Duodenal mucosa (tissue), 2 donors: ENCODE results near the gene PNLIP.

Experiments
- H3K27ac ChIP-seq: one replicate; pipeline ENCODE4 v1.7.0; 2013; ENCODE audit warnings: low read depth, low read length
- H3K27me3 ChIP-seq, 2 donors: one replicate each; pipeline ENCODE4 v1.7.0; 2013; ENCODE audit warnings: low read length in 2 of 2, control low read depth in 1 of 2; ENCODE audit not compliant: insufficient read depth in 2 of 2, control insufficient read depth in 1 of 2
- H3K36me3 ChIP-seq, 2 donors: one replicate each; pipeline ENCODE4 v1.7.0; 2013; ENCODE audit warnings: low read length in 2 of 2, control low read depth in 1 of 2; ENCODE audit not compliant: insufficient read depth in 2 of 2, control insufficient read depth in 1 of 2
- H3K4me1 ChIP-seq, 2 donors: one replicate each; pipeline ENCODE4 v1.7.0; 2013; ENCODE audit warnings: low read length in 2 of 2, control low read depth in 1 of 2; ENCODE audit not compliant: insufficient read depth in 2 of 2, control insufficient read depth in 1 of 2
- H3K4me3 ChIP-seq, 2 donors: one replicate each; pipeline ENCODE4 v1.7.0; 2013; ENCODE audit warnings: low read length in 2 of 2, low read depth in 1 of 2
- H3K9ac ChIP-seq, 2 donors: one replicate each; pipeline ENCODE4 v1.7.0; 2013; ENCODE audit warnings: low read length in 2 of 2, low read depth in 1 of 2
- H3K9me3 ChIP-seq, 2 donors: one replicate each; pipeline ENCODE4 v1.7.0; 2013; ENCODE audit warnings: low read length in 2 of 2, control low read depth in 1 of 2; ENCODE audit not compliant: control insufficient read depth in 1 of 2

PNLIP gene

DNA sequence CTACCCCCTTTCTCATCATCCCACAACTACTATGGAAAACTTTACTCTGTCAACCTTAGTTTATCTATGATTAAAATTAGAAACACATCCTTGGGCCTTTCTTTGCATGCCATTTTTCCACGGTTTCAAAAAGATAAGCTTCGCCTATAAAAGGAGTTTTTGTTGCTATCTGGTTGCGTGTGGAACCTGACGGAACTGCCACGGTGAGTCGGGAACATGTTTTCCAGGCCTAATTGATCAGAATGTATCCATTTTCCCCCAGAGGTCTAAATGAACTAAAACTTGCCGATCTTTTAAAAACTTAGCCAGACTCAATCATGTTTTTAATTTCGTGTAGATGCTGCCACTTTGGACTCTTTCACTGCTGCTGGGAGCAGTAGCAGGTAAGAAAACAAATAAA, at the start of gene PNLIP:
TSS of gene PNLIP (plus strand) at position 176 of the 400 bp plus-strand sequence. CDS start at position 338, 162 bp downstream.
- Histone ChIP-seq H3K9me3 (no peaks in the 10 kb centered on the region), H3K27me3 (no peaks in the 10 kb centered on the region), H3K36me3 (no peaks in the 10 kb centered on the region), H3K4me3 (no peak within 1 kb of the TSS), H3K27ac (no peak within 1 kb of the TSS), H3K9ac (no peak within 1 kb of the TSS), H3K4me1 (no peaks in the 10 kb centered on the region)

DNA sequence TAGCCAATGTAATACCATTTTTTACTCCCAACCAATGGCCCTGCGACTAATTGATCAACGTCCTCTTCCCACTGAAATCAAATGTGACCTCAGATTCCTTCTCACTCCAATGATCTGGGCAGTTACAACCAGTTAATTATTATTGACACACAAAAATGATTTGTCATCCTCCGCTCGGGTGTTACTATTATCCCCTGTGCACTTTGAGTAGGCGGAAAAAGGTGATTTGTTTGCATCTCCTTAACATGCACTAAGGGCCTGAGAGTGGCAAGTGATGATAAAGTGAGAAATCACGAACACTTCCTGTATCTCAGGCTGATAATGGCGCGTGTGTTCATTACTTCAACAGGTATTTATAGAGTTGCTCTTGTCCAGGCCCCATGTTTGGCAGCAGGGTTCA, 40.9 kb upstream of the PNLIP start:
- Histone ChIP-seq H3K27me3 (no peaks in the 10 kb centered on the region), H3K9ac (no peak overlapping the region), H3K4me3 (no peak overlapping the region), H3K36me3 (no peaks in the 10 kb centered on the region), H3K9me3 (no peaks in the 10 kb centered on the region), H3K27ac (no peak overlapping the region), H3K4me1 (no peaks in the 10 kb centered on the region)

DNA sequence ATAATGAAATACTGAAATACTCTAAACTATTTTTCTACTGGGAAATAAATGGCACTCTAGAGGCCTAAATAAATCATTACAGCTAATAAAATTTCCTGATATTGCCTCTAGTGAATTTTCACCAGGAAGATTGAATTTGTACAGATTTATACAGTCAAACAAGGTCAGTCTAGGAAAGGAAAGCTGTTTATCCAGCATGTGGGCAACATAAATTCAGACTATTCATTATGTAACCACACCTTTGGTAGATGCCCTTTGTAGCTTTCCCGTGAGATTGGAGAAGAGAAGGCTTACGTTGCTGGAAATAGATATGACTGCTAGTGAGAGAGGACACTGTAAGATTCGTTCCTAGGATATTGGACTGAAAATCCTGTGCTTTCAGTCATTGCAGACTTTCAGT, 35.2 kb upstream of the PNLIP start:
- Histone ChIP-seq H3K27ac (no peak overlapping the region), H3K4me1 (no peaks in the 10 kb centered on the region), H3K27me3 (no peaks in the 10 kb centered on the region), H3K36me3 (no peaks in the 10 kb centered on the region), H3K9me3 (no peaks in the 10 kb centered on the region), H3K4me3 (no peak overlapping the region), H3K9ac (no peak overlapping the region)

DNA sequence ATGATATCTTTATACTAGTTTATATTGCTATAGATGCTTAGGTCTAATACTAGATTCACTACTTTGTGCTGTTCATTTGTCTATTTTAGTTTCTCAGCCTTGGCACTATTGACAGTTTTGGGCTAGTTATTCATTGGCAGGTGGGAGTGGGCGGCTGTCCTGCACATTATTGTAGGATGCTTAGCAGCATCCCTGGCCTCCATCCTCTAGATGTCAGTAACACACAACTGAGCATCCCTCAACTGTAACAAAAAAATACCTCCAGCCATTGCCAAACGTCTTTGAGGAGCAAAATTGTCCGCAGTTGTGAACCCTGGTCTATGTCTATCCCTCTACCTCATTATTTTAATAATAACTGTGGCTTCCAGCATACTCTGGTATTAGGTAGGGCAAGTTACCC, 34.4 kb upstream of the PNLIP start:
- Histone ChIP-seq H3K9me3 (no peaks in the 10 kb centered on the region), H3K9ac (no peak overlapping the region), H3K27ac (no peak overlapping the region), H3K4me3 (no peak overlapping the region), H3K27me3 (no peaks in the 10 kb centered on the region), H3K36me3 (no peaks in the 10 kb centered on the region), H3K4me1 (no peaks in the 10 kb centered on the region)

DNA sequence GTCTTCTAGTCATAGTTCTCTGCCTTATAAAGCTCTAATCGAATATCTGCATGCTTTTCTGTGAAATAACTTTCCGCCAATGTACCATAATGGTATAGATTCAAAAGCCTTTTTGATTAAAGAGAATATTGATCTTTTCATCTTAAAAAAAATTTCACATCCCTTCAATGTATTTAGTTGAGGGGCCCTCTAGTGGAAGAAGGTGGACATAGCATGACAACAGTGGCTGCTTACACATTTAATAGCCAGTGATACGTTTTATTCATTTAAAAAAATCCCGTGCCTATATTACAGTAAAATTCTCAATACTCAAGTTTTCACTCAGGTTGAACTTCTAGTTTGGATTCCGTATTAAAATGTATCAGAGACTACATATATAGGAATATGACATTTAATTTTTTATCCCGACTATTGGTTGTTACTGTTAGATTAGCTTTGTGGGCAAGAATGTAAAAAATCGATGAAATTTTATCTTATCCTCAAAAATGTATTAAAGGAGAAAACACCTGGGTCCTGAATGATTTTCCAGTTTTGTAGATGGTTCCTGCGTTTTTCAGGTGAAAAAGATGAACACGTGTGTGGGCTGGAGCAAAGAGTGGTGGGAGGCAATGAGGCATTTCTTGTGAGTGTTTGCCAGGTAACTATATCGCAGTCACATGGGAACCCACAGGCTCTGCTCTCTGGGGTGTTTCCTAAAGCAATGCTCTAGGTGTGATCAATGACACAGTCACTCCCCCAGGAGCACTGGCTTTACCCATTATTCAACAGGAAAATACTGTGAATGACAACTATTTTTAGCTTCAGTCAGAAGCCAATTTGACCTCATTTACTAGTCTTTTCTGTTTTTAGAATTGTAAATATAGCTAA, 24.1 kb upstream of the PNLIP start:
- Histone ChIP-seq H3K9me3 (no peaks in the 10 kb centered on the region), H3K27ac (no peak overlapping the region), H3K4me3 (no peak overlapping the region), H3K9ac (no peak overlapping the region), H3K27me3 (peaks cover 0 to 5% of the 10 kb centered on the region in 2 donors), H3K36me3 (no peaks in the 10 kb centered on the region), H3K4me1 (no peaks in the 10 kb centered on the region)

DNA sequence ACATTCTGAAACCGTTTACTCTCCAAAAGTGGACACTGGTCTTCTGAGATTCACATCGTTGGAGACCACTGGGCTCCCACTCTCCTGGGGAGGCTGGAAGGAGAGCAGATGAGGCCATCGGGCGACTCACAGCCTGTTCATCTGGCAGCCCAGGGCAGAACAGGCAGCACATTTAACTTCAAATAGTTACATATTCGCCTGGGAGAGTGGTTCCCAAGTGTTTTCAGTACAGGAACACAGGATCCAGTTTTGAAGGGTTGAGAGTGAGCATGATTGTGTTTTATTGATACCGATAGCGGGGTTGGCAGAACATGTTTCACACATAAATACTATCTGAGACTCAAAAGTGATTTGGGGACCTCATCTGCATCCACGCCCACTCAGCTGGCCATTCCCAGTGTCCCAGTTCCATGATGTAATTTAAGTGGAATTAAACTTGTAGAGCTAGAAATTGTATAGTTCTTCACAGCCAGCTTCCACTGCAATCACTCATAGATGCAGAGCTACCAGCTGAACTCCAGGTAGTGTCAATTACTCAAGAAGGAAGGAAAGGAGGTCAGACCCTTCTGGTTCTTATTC, 22.8 kb upstream of the PNLIP start:
- Histone ChIP-seq H3K4me1 (no peaks in the 10 kb centered on the region), H3K9me3 (no peaks in the 10 kb centered on the region), H3K27ac (no peak overlapping the region), H3K36me3 (no peaks in the 10 kb centered on the region), H3K27me3 (peaks cover 0 to 5% of the 10 kb centered on the region in 2 donors), H3K4me3 (no peak overlapping the region), H3K9ac (no peak overlapping the region)

DNA sequence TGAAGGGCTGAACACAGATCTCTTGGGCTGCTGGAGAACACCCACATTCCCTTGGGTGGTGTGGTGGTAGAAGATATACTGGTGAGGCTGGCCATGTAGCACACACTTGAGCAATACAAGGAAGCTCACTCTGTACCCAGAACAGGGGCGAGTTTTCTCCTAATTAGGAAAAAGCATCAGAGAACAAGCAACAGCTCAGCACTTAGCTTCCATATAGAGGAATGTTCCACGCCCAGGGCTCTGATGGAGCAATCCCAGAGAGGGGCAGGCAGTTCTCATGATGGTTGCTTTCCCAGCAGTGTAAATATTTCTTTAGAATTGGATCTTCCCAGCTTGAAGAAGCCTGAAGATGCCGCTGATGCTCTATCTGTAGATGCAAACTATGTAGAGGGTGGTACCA, 21.0 kb upstream of the PNLIP start:
- no peak overlapping the region for H3K27ac ChIP-seq
- H3K36me3 ChIP-seq, result no peaks in the 10 kb centered on the region
- no peaks in the 10 kb centered on the region for H3K4me1 ChIP-seq
- peaks cover 0 to 5% of the 10 kb centered on the region in 2 donors for H3K27me3 ChIP-seq
- no peak overlapping the region for H3K4me3 ChIP-seq
- H3K9me3 ChIP-seq, result no peaks in the 10 kb centered on the region
- H3K9ac ChIP-seq, result no peak overlapping the region

DNA sequence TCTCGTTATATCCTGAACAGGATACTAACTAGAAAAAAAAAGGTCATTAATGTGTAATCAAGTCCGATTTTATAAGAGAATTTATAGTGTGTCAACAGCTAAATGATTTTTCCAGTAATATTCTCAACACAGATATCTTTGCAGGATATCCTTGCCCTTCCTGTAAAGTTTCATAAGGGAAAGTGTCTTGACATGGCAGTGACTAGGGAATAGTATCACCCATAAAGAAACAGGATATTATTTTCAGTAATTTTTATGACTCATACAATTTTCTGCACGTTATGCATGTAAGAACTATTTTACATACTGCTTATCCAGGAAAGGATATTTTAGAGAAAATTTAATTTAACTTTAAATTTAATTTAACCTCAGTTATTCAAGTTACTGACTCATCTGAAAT, 19.5 kb upstream of the PNLIP start:
- no peak overlapping the region for H3K4me3 ChIP-seq

DNA sequence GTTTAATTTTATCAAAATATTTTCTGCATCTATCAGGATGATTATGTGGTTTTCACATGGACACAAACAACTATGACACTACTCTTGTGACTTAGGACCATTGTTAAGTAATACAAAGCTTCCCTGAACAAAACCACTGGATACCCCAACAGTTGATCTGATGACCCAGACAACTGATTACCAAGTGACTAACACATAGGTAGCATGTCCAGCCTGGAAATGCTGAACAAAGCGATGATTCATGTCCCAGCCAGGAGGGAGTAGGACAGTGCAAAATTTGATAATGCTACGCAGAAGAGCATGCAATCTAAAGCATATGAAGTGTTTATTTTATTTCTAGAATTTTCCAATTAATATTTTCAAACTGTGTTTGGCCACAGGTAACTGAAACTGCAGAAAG, 8.9 kb upstream of the PNLIP start:
- Histone ChIP-seq H3K9ac (no peak overlapping the region), H3K36me3 (no peaks in the 10 kb centered on the region), H3K4me3 (no peak overlapping the region), H3K27ac (no peak overlapping the region), H3K9me3 (peaks cover 0 to 6% of the 10 kb centered on the region in 2 donors), H3K4me1 (no peaks in the 10 kb centered on the region), H3K27me3 (no peaks in the 10 kb centered on the region)

More for the DNA sequence above, 19.5 kb upstream of the PNLIP start:
- H3K9me3 ChIP-seq, result no peaks in the 10 kb centered on the region
- no peaks in the 10 kb centered on the region for H3K4me1 ChIP-seq
- peaks cover 0 to 5% of the 10 kb centered on the region in 2 donors for H3K27me3 ChIP-seq
- no peak overlapping the region for H3K27ac ChIP-seq
- H3K9ac ChIP-seq, result no peak overlapping the region
- no peaks in the 10 kb centered on the region for H3K36me3 ChIP-seq

DNA sequence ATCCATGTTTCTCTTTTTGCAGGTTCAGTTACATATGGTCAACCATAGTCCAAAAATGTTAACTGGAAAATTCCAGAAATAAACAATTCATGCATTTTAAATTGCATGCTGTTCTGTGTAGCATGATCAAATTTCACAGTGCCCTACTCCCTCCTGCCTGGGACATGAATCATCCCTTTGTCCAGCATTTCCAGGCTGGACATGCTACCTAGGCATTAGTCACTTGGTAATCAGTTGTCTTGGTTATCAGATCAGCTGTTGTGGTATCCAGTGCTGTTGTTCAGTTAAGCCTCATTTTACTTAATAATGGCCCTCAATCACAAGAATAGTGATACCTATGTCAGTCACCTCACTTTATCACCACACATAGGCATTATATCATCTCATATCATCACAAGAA, 7.3 kb upstream of the PNLIP start:
- Histone ChIP-seq H3K4me1 (no peaks in the 10 kb centered on the region), H3K36me3 (no peaks in the 10 kb centered on the region), H3K4me3 (no peak overlapping the region), H3K27me3 (no peaks in the 10 kb centered on the region), H3K9ac (no peak overlapping the region), H3K9me3 (peaks cover 0 to 6% of the 10 kb centered on the region in 2 donors), H3K27ac (no peak overlapping the region)
